HG02852 (cell line): ENCODE data around the gene KIAA0586.
"Not testable (repeated sequence)": the region's sequence is repeated elsewhere in the genome, so short reads cannot be mapped to it uniquely, and the experiment has no call there.

Experiments
- ATAC-seq: cut with Tn5 transposase; IDR thresholded peaks from one replicate; pipeline ENCODE4 v1.9.1; 2021; ENCODE audit warnings: mild to moderate bottlenecking, moderate library complexity; ENCODE audit not compliant: unreplicated experiment

Gene KIAA0586

DNA sequence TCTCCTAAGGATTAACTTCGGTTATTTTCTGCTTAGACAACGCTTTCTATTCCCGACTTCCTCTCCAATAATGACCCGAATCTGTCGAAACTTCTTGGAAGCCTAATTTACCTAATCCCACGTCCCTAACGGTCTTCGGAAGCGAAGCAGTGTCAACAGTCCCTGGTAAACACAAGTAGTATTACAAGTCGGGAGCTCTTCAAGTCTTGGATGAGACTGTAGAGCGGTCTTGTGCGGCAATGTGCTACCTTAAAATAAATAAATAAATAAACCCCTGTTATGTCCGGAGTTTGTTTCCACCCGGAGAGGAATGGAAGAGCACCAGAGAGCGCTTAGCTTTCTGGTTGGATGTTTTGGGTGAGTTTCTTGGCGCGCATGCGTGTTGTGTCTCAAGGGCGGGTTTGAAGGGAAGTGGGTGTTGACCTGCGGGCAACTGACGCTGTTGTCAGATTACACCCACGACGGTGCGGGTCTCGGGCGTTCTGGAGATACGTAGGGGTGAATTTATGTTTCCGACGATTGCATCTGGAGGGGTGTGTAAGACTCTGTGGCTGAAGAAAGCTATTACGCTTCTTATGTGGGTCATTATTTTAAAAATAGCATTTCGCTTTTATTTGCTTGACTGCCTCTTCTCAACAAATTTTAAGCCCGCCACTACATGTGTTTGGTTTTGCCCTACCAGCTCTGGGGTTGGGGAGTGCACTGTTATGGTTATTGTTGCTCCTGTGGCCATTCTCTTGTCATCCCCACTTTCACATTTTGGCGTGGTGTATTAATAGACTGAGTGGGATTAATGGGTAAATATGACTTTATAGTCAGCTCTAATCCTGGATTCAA is at the start of gene KIAA0586, which contains the start of gene TIMM9:
TSS of gene KIAA0586 (plus strand) at position 439 of the 837 bp plus-strand sequence. CDS start 546 bp downstream, outside the sequence.
TSS of gene TIMM9 (minus strand) at position 251 of the 837 bp plus-strand sequence. CDS start 15,586 bp downstream, outside the sequence.
- ATAC-seq = peak; percentile 88

GRCh38 chr14:58390830-58391229 is 36.7 kb upstream of the KIAA0586 start:
- ATAC-seq = no peak

DNA sequence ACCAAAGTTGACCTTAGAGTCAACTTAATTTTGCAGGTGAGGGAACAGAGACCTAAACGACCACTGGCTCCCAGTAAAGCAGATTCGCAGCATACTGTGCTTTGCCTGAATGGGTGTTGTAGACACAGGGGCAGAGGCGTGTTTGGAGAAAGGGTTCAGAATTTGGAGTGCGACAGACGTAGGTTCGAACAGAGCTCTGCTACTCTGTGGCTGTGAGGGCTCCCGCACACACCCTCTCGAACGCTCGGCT is 32.0 kb upstream of the KIAA0586 start:
- ATAC-seq = no peak

DNA sequence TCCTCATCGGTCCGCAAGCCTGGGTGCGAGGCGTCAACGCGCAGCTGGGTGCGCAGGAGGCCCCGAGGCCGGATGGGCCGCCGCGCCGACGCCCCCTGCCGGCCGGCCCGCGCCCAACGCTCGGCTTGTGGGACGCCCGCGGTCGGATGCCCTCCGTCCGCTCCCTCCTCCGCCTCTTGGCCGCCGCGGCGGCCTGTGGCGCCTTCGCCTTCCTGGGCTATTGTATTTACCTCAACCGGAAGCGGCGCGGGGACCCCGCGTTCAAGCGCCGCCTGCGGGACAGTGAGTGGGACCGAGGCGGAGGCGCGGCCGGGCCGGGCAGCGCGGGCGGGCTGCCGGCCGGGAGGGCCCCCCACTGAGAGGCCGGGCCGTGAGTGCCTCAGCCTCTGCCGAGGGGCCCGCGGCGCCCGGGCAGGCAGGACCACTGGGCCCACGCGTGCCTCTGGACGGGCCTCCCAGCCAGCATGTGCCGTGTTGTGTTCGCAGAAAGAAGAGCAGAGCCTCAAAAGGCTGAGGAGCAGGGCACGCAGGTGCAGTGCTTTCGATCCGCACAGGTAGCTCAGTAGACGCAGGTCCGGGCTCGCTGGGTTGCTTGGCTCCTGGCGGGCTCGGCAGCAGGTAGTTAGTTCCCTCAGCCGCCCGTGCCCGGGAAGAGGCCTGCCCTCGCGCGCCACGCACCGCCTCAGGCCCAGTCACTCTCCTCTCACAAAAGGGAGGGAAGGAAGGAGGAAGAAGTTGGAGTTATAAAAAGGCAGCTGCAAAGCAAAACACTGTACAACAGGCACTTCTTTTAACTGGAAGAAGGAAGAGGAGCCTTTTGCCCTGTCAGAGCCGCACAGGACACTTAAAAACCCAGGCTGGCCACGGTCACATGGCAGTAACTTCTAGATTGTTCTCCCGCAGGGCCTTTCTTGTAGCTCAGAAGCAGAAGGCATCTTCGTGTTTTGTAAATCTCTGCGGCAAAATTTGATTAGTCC is 31.4 kb upstream of the KIAA0586 start, which contains the start of gene TOMM20L:
TSS of gene TOMM20L (plus strand) at position 119 of the 977 bp plus-strand sequence. CDS start at position 147, 28 bp downstream.
- peak; percentile 95 for ATAC-seq

DNA sequence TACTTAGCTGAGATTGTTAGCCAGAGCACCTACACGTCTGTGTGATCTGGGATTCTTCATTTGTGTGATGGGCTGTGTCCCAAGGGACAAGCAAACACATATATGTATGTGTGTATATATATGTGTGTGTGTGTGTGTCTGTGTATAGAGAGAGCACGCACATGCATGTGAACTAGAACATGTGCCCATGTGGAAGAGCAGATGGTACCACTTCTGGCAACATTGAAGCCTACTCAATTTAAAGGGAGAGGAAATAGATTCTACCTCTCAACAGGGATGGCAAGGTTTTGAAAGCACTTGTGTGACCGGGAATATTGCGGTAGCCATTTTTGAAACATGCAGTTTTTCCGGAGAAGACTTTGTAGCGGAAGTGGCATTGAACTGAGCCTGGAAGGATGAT is 30.4 kb upstream of the KIAA0586 start:
- no peak for ATAC-seq

DNA sequence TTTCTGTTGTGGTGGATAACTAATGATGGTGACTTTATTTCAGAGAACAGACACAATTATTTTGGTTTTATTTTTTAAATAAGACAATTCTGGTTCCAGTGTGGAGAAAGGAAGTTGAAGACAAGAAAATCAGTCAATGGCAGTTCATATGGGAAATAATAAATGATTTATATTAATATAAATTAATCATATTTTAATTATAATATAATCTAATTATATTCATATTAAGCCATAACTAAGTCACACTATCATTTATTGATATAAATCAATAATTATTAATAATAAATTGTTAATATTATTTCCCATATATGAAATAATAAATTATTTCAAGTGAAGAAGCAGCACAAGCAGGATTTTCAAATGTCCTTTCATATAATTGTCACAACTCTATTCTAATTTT is 29.0 kb upstream of the KIAA0586 start:
- no peak for ATAC-seq

DNA sequence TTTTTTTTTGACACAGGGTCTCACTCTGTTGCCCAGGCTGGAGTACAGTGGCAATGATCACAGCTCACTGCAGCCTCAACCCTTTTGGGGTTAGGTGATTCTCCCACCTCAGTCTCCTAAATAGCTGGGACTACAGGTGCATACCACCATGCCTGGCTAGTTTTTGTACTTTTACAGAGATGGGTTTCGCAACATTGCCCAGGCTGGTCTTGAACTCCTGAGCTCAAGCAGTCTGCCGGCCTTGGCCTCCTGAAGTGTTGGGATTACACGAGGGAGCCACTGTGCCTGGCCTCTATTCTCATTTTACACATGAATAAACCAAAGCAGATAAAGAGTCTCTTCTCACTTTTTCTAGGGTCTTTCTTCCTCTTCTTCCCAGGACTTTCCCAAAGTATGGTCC is 28.6 kb upstream of the KIAA0586 start:
- no peak for ATAC-seq

DNA sequence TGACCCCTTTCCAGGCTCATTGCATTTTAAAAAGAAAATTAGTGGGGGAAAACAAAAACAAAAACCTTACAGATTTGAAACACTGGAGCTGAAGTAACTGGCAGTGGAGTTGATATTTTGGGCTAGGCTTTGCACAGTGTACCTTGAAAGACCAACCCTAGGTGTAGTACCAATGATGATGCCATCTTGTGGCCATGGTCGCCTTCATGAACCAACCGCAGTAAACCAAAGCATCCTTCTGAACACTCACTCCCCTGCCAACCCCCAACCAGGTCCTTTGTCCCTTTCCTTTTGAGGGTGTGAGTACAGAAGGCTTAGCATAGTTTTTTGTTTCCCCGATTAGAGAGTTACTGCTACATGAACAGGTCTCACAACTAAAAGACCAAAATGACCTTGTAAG is 25.9 kb upstream of the KIAA0586 start:
- no peak for ATAC-seq

DNA sequence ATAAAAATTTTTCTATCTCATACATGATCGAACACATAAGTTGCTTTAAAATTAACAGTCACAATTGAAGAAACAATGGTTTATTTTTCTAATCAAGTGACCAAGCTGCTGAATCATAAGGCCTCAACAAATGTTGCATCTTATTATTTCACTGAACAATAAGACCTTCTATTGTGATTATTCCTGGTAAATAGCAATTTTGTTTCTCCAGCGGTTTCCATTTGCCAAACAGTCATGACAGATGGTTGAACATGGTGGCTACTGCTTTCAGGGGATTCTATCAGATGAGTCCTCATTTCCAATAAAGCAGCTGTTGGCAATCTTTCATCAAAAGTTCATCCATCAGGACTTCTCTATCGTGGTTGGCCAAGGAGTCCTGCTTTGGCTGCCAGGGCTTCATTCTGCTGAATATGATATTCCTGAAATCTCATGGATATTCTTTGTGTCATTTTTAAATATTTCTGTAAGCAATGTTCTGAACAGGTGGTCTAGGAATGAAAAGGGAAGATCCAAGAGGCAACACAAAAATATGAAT is 18.8 kb upstream of the KIAA0586 start:
- ATAC-seq = no peak

DNA sequence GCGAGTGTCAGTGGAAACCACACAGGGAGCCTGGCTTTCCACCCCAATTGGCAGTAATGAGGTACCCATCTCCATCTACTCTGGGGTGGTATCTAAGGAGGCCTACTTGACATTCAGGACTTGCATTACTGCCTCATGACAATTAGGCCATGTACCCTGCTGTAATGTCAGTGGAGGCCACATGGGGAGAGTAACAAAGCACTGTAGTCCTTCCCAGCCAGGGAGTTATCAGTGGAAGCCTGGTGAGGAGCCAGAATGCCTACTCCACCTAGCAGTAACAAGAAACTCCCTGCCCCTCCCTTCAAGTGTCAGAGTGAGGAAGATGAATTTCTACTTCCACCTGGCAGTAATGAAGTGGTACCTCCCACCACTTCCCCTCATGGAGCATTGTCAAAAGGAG is 12.7 kb upstream of the KIAA0586 start:
- ATAC-seq = no peak

DNA sequence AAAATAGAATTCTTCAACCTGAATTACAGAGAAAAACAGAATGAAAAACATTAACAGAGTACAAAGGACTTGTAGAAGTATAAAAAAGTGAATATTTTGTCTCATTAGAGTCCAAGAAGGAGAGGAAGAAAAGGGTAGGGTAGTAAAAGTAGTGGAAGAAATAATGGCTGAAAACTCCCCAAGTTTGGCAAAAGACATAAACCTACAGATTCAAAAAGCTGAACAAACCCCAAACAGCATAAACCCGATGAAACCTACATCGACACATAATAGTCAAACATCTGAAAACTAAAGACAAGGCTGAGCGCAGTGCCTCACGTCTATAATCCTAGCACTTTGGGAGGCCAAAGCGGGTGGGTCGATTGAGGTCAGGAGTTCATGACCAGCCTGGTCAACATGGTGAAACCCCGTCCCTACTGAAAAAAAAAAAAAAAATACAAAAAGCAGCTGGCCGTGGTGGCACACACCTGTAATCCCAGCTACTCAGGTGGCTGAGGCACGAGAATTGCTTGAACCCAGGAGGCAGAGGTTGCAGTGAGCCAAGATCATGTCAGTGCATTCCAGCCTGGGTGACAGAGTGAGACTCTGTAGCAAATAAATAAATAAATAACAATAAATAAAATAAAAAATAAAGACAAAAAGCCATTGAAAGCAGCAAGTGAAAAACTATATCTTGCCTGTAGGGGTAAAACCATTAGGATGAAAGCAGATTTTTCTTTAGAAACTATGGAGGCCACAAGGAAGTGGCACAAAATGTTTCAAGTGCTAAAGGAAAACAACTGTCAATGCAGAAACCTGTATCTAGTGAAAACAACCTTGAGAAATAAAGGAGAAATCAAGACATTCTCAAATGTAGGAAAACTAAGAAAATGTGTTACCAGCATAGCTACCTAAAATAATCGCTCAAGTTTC is 11.6 kb upstream of the KIAA0586 start:
- no peak for ATAC-seq

DNA sequence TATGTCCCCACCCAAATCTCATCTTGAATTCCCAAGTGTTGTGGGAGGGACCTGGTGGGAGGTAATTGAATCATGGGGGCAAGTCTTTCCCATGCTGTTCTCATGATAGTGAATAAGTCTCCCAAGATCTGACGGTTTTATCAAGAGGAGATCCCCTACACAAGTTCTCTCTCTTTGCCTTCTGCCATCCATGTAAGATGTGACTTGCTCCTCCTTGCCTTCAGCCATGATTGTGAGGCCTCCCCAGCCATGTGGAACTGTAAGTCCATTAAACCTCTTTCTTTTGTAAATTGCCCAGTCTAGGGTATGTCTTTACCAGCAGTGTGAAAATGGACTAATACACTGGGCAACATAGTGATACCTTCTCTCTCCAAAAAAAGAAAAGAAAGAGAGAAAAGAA is 10.6 kb upstream of the KIAA0586 start:
- not testable (repeated sequence) for ATAC-seq

DNA sequence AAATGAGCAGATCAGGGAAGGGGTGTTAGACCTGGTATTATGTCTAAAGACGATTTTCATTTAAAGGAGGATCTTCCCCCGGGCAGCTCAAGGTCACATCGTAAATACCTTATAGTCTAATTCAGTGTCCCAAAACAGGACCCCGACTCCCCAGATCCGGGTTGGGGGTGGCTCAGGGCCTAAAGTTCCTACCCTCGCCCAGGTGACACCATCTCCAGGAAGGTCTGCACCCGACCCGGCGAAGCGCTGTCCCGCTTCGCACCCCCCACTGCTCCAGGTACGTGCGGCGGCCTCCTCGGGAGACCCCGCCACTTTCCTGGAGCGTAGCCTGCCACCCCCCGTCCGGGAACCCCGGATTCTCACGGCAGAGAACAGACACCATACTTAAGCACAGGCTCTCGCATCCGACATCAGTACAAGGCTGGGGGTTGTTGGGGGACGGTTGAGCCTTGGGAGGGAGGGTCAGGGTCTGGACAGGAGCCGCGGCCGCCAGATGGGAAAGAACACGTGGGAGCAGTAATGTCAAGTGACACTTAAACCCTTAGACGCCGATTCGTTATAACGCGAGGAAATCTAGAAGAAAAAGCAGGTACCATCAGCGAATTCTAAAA is 744 bp upstream of the KIAA0586 start:
- peak; percentile 36 for ATAC-seq

GRCh38 chr14:58428118-58428683 is 682 bp downstream of the KIAA0586 start:
- no peak for ATAC-seq

DNA sequence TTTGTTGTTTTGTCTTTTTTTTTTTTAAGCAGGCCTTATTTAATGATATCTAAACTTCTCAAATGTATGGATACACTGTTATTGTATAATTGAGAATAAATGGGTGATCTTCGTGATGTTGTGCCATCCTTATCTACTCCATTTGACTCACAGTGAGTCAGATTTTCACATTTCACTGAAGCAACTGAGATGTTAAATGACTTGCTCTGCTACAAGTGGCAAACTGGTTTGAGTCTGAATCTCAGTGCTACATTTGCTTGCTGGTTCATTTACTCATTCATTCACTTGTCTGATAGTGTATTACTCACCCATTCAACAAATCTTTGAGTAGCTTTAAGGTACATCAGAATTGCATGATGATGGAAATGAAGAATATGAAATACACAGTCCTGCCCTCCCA is 2.6 kb downstream of the KIAA0586 start:
- no peak for ATAC-seq

DNA sequence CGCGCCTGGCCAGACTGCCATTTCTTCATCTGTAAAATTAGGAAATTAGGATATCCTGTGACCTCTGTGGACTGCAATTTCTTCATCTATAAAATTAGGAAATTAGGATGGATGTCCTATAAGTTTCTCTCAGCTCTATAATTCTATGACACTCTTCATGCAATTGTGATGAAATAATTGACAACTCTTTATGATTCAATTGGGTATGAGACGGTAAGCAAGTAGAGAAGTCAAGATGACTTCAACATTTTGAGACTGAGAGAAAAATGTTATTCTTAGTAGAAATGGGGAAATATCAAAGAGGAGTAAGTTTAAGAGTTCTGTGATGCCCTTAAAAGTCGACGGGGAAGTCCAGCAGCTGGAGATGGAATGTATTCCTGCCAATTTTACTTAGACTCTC is 12.0 kb downstream of the KIAA0586 start:
- ATAC-seq = no peak

- ATAC-seq = no peak
Observed at GRCh38 chr14:58444627-58445026, 17.1 kb downstream of the KIAA0586 start.

DNA sequence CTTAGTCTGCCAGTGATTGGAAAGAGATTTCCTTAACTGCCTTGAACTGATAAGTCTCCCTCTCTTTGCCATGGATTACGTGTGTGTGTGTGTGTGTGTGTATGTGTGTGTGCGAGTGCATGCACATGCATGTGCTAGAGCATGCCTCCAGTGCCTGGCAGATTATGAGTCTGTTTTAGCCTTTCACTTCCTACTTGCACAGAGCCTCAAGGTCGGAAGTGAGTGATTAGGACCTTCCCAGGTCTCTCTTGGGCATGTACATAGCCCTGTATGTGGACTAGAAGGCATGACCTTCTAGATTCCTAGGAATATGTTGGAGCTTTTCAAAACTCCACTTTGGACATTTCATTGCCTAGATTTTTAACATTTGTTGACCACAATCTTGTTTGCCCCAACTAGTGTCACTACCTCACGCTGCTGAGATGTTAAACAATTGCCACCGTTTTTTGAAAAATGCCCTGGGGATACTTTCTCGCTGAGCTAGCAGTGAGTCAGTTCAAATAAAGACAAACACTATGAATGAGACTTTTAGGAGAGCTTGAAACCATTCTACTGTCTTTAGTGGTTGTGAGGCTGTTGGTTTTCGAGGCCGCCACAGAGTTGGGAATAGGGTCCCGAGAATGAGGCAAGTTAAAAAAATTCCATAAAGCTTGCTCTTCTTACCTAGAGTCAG is 28.2 kb downstream of the KIAA0586 start:
- no peak for ATAC-seq

DNA sequence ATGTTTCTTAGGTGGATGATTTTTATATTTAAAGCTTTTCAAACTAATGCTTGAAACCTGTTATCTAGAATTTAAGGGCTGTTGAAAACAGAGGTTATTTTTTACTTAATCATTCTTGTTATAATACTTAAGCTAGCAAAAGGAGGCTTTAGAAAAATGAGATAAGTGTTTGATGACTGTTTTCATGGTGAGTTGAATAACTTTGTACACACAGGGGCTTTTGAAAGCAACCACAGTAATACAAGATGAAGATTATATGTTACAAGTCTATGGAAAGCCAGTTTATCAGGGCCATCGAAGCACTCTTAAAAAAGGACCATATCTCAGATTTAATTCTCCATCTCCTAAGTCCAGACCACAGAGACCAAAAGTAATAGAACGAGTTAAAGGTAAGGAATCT is 33.3 kb downstream of the KIAA0586 start:
- no peak for ATAC-seq
